Smooth muscle cell (in vitro differentiated cells): ENCODE results near the gene TENM4. TPM values are rescaled to one million over a fixed set of nuclear protein-coding genes. Genes with fewer than 3 reads are reported as not detected.

ENCODE experiments used
- DNase-seq: peaks from one replicate; lab custom pipeline; 2025; ENCODE audit not compliant: unreplicated experiment; lab: John Stamatoyannopoulos, UW
- H2AFZ ChIP-seq: fragments of 200-600 bp; sonication (generic); 2 replicates; pipeline ENCODE4 v1.6.0; 2016; ENCODE audit warnings: antibody characterized with exemption, low read depth, mild to moderate bottlenecking
- H3F3A ChIP-seq: fragments of 200-600 bp; sonication (generic); 2 replicates; pipeline ENCODE4 v1.6.0; 2017; ENCODE audit warnings: antibody characterized with exemption, low read depth
- H3K27ac ChIP-seq: fragments of 200-600 bp; sonication (generic); 2 replicates; pipeline ENCODE4 v1.5.1; 2016; ENCODE audit warnings: low read depth, mild to moderate bottlenecking
- H3K27me3 ChIP-seq: fragments of 200-600 bp; sonication (generic); 2 replicates; pipeline ENCODE4 v1.6.1; 2016; ENCODE audit warnings: low read depth, mild to moderate bottlenecking
- H3K36me3 ChIP-seq: fragments of 200-600 bp; sonication (generic); 2 replicates; pipeline ENCODE4 v1.5.1; 2016; ENCODE audit warnings: low read depth
- H3K4me1 ChIP-seq: fragments of 200-600 bp; sonication (generic); 2 replicates; pipeline ENCODE4 v1.5.1; 2016; ENCODE audit warnings: low read depth
- H3K4me2 ChIP-seq: fragments of 200-600 bp; sonication (generic); 2 replicates; pipeline ENCODE4 v1.6.0; 2016; ENCODE audit warnings: mild to moderate bottlenecking
- H3K4me3 ChIP-seq: fragments of 200-600 bp; sonication (generic); 2 replicates; pipeline ENCODE4 v1.5.1; 2016; ENCODE audit warnings: mild to moderate bottlenecking
- H3K79me2 ChIP-seq: fragments of 200-600 bp; sonication (generic); 2 replicates; pipeline ENCODE4 v1.6.0; 2016; ENCODE audit warnings: low read depth, mild to moderate bottlenecking
- H3K9ac ChIP-seq: fragments of 200-600 bp; sonication (generic); 2 replicates; pipeline ENCODE4 v1.6.0; 2016; ENCODE audit warnings: low read depth
- H3K9me3 ChIP-seq: fragments of 200-600 bp; sonication (generic); replicated peaks from 2 replicates; pipeline ENCODE4 v1.5.1; 2016; ENCODE audit warnings: low read depth
- H4K20me1 ChIP-seq: fragments of 200-600 bp; sonication (generic); 2 replicates; pipeline ENCODE4 v1.6.0; 2016; ENCODE audit warnings: low read depth
- WGBS: methylation state at CpG from one replicate; pipeline ENCODE4 v1.1.7; 2016; ENCODE audit warnings: low lambda C conversion rate; 5-methylcytosine and 5-hydroxymethylcytosine counted together
- polyA plus RNA-seq: library from polyadenylated mRNA; unstranded; fragments of >200 nt; fragmentation: Nextera tagmentation; extraction: Ambion mirVana; gene quantifications from 2 replicates; pipeline ENCODE4 v1.2.1, GENCODE V29; 2016
- total RNA-seq: library from RNA; depleted of rRNA; stranded (reverse); fragments of >200 nt; gene quantifications from 2 replicates; pipeline ENCODE4 v1.2.3, GENCODE V29; 2014
- TF ChIP-seq, protein P1 (sequence below): fragments of 200-600 bp; sonication (generic); IDR thresholded peaks from 2 replicates; pipeline ENCODE4 v1.5.1; 2017; ENCODE audit warnings: borderline replicate concordance, mild to moderate bottlenecking, antibody characterized with exemption; ENCODE audit not compliant: insufficient read depth, poor library complexity, severe bottlenecking

Gene TENM4
- total and polyA plus RNA-seq, 2 experiments from 2014 or later, result 31.6 to 38.2 TPM

DNA sequence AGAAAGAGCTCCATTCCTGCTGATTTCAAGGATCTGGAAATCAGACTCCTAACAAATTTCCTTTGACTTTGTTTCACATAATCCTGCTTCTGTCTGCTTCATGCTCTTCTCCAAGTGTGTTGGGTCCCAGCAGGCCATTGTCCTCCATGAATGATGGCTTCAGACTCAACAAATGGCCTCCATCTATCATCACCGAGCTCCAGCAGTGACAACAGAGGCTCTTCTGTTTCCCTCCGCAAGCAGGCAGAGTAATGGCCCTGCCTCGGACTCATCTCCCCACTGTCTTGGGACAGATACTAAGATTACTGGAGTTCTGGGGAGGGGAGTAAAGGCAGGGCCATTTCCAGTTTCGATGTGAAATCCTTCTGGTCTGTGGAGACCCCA, 127.3 kb downstream of the TENM4 start:
- no peaks in the 10 kb centered on the region for H3F3A ChIP-seq
- WGBS, result 93% methylated on average over 4 of the region's 4 CpGs
- TF ChIP-seq, protein P1, sequence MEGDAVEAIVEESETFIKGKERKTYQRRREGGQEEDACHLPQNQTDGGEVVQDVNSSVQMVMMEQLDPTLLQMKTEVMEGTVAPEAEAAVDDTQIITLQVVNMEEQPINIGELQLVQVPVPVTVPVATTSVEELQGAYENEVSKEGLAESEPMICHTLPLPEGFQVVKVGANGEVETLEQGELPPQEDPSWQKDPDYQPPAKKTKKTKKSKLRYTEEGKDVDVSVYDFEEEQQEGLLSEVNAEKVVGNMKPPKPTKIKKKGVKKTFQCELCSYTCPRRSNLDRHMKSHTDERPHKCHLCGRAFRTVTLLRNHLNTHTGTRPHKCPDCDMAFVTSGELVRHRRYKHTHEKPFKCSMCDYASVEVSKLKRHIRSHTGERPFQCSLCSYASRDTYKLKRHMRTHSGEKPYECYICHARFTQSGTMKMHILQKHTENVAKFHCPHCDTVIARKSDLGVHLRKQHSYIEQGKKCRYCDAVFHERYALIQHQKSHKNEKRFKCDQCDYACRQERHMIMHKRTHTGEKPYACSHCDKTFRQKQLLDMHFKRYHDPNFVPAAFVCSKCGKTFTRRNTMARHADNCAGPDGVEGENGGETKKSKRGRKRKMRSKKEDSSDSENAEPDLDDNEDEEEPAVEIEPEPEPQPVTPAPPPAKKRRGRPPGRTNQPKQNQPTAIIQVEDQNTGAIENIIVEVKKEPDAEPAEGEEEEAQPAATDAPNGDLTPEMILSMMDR, result no peak
- no peak overlapping the region for H3K9ac ChIP-seq
- no peaks in the 10 kb centered on the region for H3K9me3 ChIP-seq
- peaks cover 5% of the 10 kb centered on the region for H3K4me1 ChIP-seq
- no peaks in the 10 kb centered on the region for H3K27me3 ChIP-seq
- H3K4me2 ChIP-seq, result no peak overlapping the region
- no peak for DNase-seq
- no peak overlapping the region for H3K4me3 ChIP-seq
- no peak overlapping the region for H2AFZ ChIP-seq
- H3K36me3 ChIP-seq, result no peaks in the 10 kb centered on the region
- H4K20me1 ChIP-seq, result peaks cover 99% of the 10 kb centered on the region
- peaks cover 3% of the 10 kb centered on the region for H3K79me2 ChIP-seq
- H3K27ac ChIP-seq, result no peak overlapping the region

DNA sequence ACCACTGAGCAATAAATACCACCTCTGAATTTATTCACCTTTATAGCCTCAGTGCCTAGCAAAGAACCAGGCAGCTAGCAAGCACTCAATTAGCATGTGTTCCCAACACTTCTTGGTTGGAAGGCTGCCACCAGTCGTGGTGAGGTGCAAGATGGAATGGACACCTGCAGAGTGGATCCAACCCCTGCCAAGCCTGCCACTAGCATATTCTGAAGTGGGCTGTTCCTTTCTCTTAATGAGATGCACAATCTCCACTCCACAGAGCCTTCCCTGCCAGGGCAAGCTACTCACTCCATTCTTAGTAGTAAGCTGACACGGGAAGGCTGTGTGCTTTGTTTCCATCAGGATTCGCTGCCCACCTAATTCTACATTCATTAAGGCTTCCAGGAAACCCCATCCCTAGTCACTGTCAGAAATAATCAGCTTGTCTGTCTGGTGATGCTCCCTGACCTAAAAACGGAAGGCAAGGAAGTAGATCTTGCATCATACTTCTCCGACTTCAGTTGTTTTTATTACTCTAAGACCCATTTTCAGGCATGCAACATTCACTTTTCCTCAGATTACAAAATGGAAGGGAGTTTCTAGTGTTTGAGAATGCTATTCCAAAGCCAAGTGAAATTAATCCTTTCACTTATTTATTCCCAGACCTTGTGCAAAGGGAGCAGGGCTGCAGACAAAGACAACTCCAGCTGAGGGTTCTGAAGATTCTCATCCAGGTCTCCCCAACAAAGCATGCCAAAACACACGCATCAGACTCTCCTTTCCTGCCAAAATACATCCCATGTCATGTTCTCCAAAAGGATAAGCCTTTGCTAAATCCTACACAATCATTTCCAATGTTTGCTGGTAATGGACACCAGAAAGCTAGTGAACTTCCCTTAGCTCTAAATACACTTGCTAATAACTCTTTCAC, 128.0 kb downstream of the TENM4 start:
- Histone ChIP-seq H3K9me3 (no peaks in the 10 kb centered on the region), H3K4me1 (peaks cover 5% of the 10 kb centered on the region), H3F3A (no peaks in the 10 kb centered on the region), H3K79me2 (peaks cover 3% of the 10 kb centered on the region), H3K9ac (no peak overlapping the region), H3K27me3 (no peaks in the 10 kb centered on the region), H3K36me3 (no peaks in the 10 kb centered on the region), H4K20me1 (peaks cover 97% of the 10 kb centered on the region), H3K27ac (no peak overlapping the region), H3K4me3 (no peak overlapping the region), H3K4me2 (no peak overlapping the region), H2AFZ (no peak overlapping the region)
- TF ChIP-seq, protein P1, result no peak
- DNase-seq, result no peak
- 75% methylated on average over 6 of the region's 6 CpGs for WGBS

DNA sequence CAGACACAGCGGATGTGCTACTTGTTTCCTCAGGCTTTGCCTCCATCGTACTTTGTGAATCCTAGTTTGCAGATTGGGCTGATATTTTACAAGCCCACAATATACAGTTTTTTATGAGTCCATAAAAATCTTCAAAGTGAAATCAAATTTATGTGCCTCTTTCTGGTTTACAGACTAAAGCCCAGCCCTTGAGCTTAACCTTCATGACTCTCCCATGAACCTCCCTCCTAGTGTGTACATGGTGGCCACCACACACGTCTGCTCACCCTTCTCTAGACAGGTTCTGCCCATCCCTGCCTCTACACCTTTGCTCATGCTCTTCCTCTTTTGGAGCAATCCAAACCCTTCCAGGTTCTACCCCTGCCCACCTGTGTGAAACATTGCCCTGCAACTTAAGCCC, 129.4 kb downstream of the TENM4 start:
- Histone ChIP-seq H3F3A (no peaks in the 10 kb centered on the region), H3K27me3 (no peaks in the 10 kb centered on the region)
- DNase-seq, result no peak

More for the DNA sequence above, 129.4 kb downstream of the TENM4 start:
- 71% methylated on average over 3 of the region's 3 CpGs for WGBS
- Histone ChIP-seq H2AFZ (no peak overlapping the region), H3K4me1 (peaks cover 5% of the 10 kb centered on the region), H3K9me3 (no peaks in the 10 kb centered on the region), H3K27ac (no peak overlapping the region), H3K9ac (no peak overlapping the region), H3K4me2 (no peak overlapping the region), H3K4me3 (no peak overlapping the region), H4K20me1 (peaks cover 97% of the 10 kb centered on the region), H3K79me2 (peaks cover 3% of the 10 kb centered on the region), H3K36me3 (no peaks in the 10 kb centered on the region)
- TF ChIP-seq, protein P1, result no peak
